ENCODE results near the gene ARMC5.

DNA sequence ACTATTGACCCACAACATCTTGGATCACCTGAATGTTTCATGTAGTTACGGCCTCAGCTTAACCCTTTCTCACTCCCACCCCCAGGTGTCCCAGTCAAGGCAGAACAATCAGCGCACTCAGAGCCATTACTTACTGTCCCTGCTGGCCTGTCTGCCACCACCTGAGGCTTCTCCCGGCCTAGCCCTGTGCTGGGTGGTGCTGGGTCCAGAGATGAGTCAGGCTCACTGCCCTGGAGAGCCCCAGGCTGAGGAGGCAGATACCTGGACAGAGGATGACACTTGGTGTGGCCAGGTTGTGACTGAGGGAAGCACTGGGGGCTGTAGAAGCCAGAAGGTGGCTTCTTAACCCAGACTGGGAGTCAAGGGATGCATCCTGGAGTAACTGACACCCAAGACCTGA is 19.7 kb downstream of the ARMC5 start:
- TF ChIP-seq, protein P1, sequence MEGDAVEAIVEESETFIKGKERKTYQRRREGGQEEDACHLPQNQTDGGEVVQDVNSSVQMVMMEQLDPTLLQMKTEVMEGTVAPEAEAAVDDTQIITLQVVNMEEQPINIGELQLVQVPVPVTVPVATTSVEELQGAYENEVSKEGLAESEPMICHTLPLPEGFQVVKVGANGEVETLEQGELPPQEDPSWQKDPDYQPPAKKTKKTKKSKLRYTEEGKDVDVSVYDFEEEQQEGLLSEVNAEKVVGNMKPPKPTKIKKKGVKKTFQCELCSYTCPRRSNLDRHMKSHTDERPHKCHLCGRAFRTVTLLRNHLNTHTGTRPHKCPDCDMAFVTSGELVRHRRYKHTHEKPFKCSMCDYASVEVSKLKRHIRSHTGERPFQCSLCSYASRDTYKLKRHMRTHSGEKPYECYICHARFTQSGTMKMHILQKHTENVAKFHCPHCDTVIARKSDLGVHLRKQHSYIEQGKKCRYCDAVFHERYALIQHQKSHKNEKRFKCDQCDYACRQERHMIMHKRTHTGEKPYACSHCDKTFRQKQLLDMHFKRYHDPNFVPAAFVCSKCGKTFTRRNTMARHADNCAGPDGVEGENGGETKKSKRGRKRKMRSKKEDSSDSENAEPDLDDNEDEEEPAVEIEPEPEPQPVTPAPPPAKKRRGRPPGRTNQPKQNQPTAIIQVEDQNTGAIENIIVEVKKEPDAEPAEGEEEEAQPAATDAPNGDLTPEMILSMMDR (conservative IDR thresholded peaks at IDR 0.05; ENCODE audit: low read depth, low read length) = no peak
- no peak for TF ChIP-seq EZH2 (IDR thresholded peaks at IDR 0.05; ENCODE audit: borderline replicate concordance, low read depth, low read length, poor library complexity, severe bottlenecking)

All from A673 (cell line).